Embryonic facial prominence (tissue), 1 donor: ENCODE results near the gene RIMBP2.

ENCODE experiments used
- DNase-seq: peaks from one replicate; pipeline ENCODE4 v3.0.0-alpha.2; 2016; ENCODE audit errors: extremely low spot score

Gene RIMBP2

DNA sequence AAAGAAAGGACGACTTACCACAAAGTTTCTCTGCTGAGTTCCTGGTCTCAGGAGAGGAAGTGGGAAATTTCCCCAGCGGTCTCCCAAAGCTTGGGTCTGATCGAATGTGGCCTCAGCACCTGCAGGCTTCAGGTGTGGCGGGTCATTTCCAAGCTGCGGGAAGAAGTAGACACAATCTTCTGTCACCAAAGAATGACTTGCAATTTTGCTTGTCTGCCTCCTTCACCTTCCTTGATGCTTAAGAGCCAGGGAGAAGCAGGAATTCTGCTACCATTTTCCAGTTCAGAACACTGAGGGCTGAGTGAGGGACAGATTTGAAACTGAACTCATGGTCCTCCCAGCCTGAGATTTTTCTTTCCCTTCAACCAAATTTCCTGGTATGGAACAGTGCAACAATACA, 87.8 kb downstream of the RIMBP2 start:
- DNase-seq = no peak

DNA sequence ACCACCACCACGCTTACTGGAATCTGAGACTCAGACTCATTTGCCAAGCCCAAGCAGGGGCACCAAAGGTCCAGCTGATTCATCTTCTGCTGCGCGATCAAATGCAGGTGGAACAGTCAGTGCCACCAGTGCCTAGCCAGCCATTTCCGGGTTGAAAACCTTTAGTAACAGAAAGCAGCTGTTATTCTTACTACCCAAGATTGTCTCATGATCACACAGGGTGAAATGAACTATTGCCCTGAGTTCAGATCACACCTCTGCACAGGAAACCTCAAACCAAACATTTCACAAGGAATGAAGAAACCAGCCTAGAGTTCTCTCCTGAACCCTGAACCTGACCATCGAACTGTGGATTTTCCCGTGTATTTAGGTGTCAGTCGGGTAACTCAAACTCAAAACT, 88.9 kb downstream of the RIMBP2 start:
- no peak for DNase-seq

- DNase-seq = no peak
Measured at GRCh38 chr12:130626601-130627000, 89.5 kb downstream of the RIMBP2 start.

DNA sequence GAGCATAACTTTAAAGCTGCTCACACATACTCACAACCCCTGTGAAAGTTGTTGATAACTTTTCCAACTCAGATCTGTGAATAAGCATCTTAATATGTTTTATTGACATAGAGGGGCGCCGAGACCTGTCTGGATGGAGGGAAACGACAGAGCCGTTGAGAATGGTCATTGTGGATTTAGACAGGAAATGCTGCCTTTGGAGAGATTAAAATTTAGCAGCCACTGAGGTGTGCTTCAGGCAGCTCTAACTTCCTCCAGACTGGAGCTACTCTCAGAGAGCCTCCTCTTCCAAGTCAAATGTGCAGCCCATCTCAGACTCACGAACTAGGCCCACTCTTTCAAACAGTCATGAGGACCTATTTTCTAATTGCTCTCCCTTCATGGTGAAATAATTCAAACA, 90.9 kb downstream of the RIMBP2 start:
- no peak for DNase-seq

DNA sequence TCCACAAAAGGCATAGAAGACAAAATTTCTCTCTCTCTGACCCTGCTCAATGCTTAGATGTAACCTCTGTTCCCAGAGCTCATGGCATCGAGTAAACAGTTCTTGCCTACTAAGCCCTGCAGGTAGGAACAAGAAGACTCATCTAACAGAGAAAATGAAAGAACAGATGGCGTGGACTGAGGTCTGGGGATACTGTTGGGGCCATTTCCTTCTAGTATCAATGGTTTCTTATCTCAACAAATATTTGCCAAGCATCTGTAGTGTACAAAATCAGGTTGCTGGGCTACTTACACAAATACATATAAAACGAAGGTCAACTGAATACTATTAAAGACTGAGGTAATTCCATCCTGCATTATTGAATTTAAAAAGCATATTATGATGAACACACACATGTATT, 93.3 kb downstream of the RIMBP2 start:
- DNase-seq = no peak

DNA sequence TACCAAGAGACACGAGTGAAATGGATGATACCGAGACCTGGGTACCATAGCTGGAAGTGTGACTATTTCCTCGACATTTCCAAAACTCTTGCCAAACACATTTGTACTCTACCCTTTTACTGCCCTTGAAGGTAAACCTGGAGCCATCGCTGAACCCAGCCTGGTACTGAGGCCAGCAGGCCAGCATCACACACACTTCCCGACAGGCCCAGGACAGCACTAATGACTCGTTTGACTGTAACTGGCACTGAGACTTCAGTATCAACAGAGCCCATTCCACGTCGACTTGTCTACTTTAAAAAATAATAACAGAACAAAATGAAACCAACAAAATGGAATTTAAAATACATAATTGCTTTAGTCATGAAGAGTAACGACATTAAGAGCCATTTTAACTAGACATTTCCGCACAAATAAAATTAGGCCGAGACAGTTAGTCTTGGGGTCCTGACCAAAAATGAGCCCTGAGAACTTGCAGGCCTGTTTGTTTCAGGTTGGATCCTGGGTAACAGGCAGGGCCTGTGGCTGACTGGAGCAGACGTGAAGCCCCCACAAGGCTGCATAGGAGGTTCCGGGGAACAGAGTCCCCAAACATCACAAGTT, 94.3 kb downstream of the RIMBP2 start:
- no peak for DNase-seq

DNA sequence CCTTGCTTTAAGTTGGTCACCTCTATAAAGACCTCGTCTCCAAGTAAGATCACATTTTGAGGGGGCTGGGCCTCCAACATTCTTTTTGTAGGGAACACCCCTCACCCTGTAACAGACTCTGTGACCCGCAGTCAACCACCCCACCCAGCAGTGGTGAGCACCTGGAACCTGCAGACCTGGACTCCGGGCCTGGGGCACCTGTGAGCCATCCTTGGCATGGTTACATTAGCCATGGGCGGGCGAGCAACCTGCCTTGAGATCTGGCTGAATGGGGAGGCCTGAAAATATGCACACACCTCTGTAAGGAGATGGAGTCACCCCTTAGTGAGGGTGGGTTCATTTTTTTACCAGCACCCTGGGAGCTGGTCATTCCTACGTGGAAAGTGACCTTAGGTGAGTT, 95.3 kb downstream of the RIMBP2 start:
- DNase-seq = no peak

DNA sequence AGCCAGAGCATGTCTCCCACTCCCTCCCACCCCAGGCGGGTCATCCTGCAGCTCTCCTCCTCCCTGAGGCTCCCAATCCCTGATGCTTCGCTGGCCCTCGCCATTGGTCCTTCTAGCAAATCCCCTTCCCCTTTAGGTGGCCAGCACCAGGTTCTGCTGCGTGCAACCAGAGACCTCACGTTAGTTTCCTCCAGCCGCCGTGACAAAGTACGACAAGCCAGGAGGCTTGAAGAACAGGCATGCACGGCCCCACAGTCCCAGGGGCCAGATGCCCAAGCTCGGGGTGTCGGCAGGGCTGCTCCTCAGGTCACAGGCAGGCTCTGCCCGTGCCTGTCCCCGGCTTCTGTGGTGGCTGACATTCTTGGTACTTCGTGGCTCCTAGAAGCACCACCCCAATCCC, 95.8 kb downstream of the RIMBP2 start:
- no peak for DNase-seq

DNA sequence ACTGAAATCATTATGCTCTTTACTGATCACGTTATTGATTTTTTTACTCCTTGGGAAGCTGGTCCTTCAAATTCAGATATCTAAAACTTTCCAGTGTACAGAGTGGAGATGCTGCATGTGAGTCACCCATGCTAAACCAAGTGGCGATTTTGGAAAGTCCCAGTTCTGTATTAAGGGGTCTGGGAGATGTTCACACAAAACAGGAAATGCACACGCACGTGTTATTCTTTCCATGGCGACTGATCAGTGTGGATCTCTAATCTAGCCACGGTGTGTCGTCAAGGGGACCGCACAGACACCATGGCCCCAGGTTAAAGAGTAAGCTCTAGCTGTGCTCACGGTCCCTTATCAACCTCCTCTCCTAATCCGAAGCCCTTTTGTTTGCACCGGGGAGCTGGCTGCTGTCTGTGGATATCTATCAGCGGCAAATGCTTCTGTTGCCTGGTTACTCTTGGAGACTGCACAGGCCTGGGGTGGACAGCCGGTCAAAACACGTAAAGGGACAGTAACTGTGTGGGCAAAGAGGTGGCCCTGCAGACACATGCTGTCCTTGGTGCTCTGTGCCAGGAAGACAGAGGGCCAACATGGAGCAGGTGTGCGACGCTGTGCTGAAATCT, 96.6 kb downstream of the RIMBP2 start:
- no peak for DNase-seq

GRCh38 chr12:130617219-130617618, 98.9 kb downstream of the RIMBP2 start:
- DNase-seq = no peak

DNA sequence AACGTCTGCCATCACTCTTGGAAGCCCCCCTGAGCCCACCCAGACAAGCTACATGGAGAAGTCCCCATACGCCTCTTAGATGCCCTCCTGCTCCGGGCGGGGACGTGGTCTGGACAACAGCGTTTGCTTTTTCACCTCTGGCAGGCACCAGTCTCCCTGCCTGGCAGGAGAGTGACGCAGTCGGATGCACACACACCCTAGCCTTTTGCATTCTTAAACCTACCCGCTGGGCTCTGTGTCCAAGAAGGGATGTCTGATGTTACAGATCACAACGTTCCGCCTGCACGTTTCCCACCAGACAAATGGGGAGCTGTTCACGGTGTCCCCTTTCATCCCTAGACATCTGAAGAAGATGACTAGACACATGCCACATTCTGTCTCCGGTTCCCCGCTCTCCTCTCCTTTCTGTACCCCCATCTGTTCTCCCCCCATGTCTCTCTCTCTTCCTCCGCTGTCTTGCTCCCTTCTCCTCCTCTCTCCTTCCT, 100.2 kb downstream of the RIMBP2 start:
- DNase-seq = no peak

DNA sequence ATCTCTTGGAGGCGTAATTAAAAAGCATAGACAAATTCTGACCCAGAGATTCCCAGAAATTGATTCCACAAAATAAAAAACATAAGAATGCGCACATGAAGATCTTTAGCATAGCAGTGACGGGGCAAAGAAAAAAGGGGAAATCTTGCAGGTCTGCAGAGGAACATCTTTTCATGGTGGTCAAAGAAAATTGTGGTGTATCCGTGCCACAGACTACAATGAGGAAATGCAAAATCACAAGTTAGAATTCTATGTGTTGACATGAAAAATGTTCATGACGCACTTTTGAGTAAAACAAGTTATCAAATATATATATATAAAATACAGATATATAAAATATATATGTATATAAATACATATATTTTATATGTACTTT, 101.6 kb downstream of the RIMBP2 start:
- no peak for DNase-seq

DNA sequence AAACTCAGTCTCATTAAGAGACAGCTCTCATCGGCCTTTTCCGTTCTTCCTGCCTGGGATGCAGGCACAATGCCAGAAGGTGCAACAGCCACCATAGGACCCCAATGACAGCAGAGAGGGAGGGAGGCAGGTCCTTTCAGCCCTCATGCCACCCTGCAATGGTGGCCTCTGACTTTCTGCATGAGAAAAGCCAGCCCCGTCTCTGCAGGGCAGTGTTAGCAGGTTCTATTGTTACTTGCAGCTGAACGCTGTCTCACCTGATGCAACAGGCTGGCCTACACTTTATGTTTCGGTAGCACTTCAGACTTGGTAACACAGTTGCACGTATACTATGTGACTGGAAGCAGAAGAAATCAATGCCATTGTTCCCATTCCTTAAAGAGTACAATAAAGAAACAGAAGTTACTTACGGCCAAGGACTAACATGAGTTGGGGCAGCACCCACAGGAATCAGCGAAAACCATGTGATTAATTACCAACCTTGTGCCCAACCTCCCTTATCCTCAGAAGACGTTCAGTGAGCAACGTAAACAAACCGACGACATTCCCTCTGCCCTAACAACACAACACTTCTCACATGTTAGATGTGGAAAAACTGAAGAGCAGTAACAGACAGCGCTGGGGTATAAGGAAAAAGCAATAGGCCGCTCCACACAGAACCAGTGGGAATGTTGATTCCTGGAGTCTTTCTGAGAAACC, 102.1 kb downstream of the RIMBP2 start:
- no peak for DNase-seq

GRCh38 chr12:130613131-130613530, 103.0 kb downstream of the RIMBP2 start:
- no peak for DNase-seq

DNA sequence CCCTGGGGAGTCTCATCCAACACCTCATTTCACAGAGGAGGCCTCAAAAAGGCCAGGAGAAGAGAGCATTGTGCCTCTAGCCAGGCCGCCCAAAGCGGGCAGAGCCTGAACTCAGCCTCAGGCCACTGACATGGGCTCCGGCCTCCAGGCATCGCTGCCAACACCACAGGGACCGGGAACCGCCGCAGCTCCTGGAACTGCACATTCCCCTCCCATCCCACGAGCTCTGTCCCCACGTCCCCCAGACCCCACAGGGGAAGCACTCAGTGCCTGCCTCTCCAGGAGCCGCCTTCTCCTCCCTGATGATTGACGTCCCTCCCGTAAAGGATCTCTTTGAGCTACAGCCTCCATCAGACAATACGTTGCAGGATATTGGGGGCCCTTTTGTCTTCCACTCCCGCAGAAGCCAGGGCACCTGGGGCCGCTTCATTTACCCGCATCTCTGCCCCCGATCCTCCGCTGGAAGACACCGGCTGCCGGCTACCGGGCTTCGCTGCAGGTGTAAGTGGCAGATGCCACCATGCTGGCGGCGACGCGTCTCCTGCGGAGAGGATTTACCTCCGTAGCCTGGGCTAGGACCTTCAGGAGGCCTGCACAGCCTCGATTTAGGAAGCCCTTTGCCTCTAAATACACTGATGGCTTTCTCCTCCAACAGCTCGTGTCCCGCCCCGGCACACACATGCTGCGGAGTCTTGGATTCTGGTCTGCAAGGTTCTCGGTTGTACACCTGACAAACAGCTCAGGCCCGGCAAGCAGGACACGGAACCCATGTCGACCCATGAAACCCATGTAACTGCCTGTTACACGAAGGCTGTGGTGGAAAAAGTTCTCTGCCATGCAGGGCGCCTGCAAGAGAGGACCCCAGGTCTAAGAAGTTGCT, 104.8 kb downstream of the RIMBP2 start:
- no peak for DNase-seq

GRCh38 chr12:130609966-130610365, 106.1 kb downstream of the RIMBP2 start:
- DNase-seq = no peak

DNA sequence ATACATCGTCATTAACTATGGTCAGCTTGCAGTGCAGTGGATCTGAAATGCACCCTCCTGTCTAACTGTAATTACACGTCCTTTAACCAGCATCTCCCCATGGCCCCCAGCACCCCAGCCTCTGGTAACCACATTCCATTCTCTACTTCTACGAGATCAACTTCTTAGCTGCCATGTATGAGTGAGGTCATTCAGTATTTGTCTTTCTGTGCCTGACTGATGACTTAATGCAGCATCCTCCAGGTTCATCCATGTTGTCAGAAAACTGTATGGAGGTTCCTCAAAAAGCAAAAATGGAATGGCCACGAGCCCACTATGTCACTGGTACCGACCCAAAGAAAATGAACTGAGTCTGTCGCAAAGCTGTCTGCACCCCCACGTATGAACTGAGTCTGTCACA, 107.3 kb downstream of the RIMBP2 start:
- DNase-seq = no peak

- DNase-seq = no peak
Measured at GRCh38 chr12:130608132-130608531, 108.0 kb downstream of the RIMBP2 start.

- DNase-seq = no peak
Measured at GRCh38 chr12:130606231-130606630, 109.9 kb downstream of the RIMBP2 start.

- no peak for DNase-seq
Measured at GRCh38 chr12:130603396-130603965, 112.6 kb downstream of the RIMBP2 start.

- no peak for DNase-seq
Measured at GRCh38 chr12:130602251-130602650, 113.8 kb downstream of the RIMBP2 start.

DNA sequence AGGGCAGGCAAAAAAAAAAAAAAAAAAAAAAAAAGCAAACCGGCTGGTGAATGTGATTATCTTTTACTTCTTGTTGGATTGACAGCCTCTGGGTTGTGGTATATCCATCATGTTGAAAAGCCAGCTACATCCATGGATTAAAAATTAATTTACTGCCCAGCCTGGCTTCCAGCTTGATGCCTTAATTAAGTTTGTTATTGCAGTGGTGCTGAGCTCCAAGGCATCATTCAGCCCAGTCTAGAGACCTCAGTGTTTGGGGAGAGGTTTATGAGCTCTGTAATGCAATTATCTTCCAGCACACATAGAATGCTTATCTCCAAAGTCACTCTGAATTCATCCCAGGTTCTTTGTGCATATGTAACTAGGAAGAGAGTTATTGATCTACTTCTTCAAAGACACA, 114.8 kb downstream of the RIMBP2 start:
- no peak for DNase-seq
